A549 (cell line): ENCODE results near the gene PPP1R14B. TPM values are rescaled to one million over a fixed set of nuclear protein-coding genes. Genes with fewer than 3 reads are reported as not detected.

Source experiments
- ATAC-seq, 2 experiments: fragments of 200-7000 bp in 1 of 2; fragments of >200 bp in 1 of 2; cut with Nextera tagmentation in 1 of 2; cut with Tn5 transposase in 1 of 2; 3 replicates each; pipeline versions ENCODE4 v1.8.0 to v1.9.1; 2018 to 2020; ENCODE audit warnings: mild to moderate bottlenecking in 1 of 2, moderate library complexity in 1 of 2
- CTCF ChIA-PET: fragments of 300-600 bp; sonication (Branson Sonifier 250); formaldehyde crosslinking; extraction: SDS; loops from one replicate; lab custom pipeline; 2021; ENCODE audit warnings: antibody characterized with exemption, inconsistent platforms; lab: Yijun Ruan, JAX
- POLR2A ChIA-PET: fragments of 350-600 bp; formaldehyde crosslinking; extraction: SDS; loops from one replicate; lab custom pipeline; 2021; ENCODE audit warnings: antibody characterized with exemption, inconsistent platforms; lab: Yijun Ruan, JAX
- DNase-seq, 2 experiments: peaks; one replicate each; pipeline versions ENCODE4 v3.0.0 to v3.0.0-alpha.2; 2011 to 2016; ENCODE audit warnings: low read depth in 1 of 2, low spot score in 1 of 2
- FAIRE-seq: peaks from 2 replicates; lab custom pipeline; 2011; peaks lifted over from hg19 to GRCh38; lab: Jason Lieb, UNC
- H3K27ac ChIP-seq, 2 experiments: fragments of >200 bp; sonication (Bioruptor Twin); formaldehyde crosslinking; 3 replicates each; pipeline ENCODE4 v1.5.1; 2016 to 2017
- H3K4me1 ChIP-seq: fragments of >200 bp; sonication (Bioruptor Twin); formaldehyde crosslinking; 3 replicates; pipeline ENCODE4 v1.6.1; 2016
- H3K4me2 ChIP-seq: fragments of >200 bp; sonication (Bioruptor Twin); formaldehyde crosslinking; 3 replicates; pipeline ENCODE4 v1.6.1; 2016
- H3K4me3 ChIP-seq: fragments of >200 bp; sonication (Bioruptor Twin); formaldehyde crosslinking; 3 replicates; pipeline ENCODE4 v1.5.1; 2016
- H3K9me3 ChIP-seq: fragments of >200 bp; sonication (Bioruptor Twin); formaldehyde crosslinking; 3 replicates; pipeline ENCODE4 v1.6.1; 2016
- ATOH8 ChIP-seq: fragments of 250-450 bp; sonication (Bioruptor Pico); IDR thresholded peaks from 2 replicates; pipeline ENCODE4 v1.5.0; 2020; ENCODE audit warnings: low read depth, mild to moderate bottlenecking, moderate library complexity
- BHLHE40 ChIP-seq: IDR thresholded peaks from 2 replicates; pipeline ENCODE4 v1.6.1; 2012; ENCODE audit warnings: low read depth, low read length, inconsistent platforms
- CBX2 ChIP-seq: fragments of 200-600 bp; sonication (generic); IDR thresholded peaks from 2 replicates; pipeline ENCODE4 v1.6.1; 2016; ENCODE audit warnings: low read depth, mild to moderate bottlenecking, borderline replicate concordance
- CBX8 ChIP-seq: fragments of 200-600 bp; sonication (generic); IDR thresholded peaks from 2 replicates; pipeline ENCODE4 v1.6.1; 2016
- CEBPB ChIP-seq, 2 experiments: fragments of >200 bp in 1 of 2; sonication (Bioruptor Twin) in 1 of 2; formaldehyde crosslinking in 1 of 2; IDR thresholded peaks; 2 replicates each; pipeline ENCODE4 v1.6.1; 2012 to 2016
- E2F6 ChIP-seq: IDR thresholded peaks from 2 replicates; pipeline ENCODE4 v1.6.1; 2012; ENCODE audit warnings: low read depth, borderline replicate concordance
- EHMT2 ChIP-seq: fragments of 200-600 bp; sonication (generic); IDR thresholded peaks from 2 replicates; pipeline ENCODE4 v1.6.1; 2016; ENCODE audit warnings: antibody characterized with exemption, low read depth, mild to moderate bottlenecking, moderate library complexity
- FOSL2 ChIP-seq, 2 experiments: fragments of 450-650 bp in 1 of 2; fragments of >200 bp in 1 of 2; sonication (Bioruptor Twin) in 1 of 2; formaldehyde crosslinking; IDR thresholded peaks; 2 replicates each; pipeline versions ENCODE4 v1.5.0 to v1.6.1; 2016 to 2020; ENCODE audit warnings: mild to moderate bottlenecking in 1 of 2, moderate library complexity in 1 of 2
- GATA3 ChIP-seq: IDR thresholded peaks from 2 replicates; pipeline ENCODE4 v1.6.1; 2012; ENCODE audit warnings: borderline replicate concordance
- HEYL ChIP-seq: fragments of 250-450 bp; sonication (Bioruptor Pico); IDR thresholded peaks from 2 replicates; pipeline ENCODE4 v1.8.0; 2021; ENCODE audit warnings: mild to moderate bottlenecking, moderate library complexity
- HMGXB4 ChIP-seq: fragments of 250-450 bp; sonication (Bioruptor Pico); IDR thresholded peaks from 2 replicates; pipeline ENCODE4 v1.5.0; 2021; ENCODE audit warnings: mild to moderate bottlenecking, moderate library complexity, borderline replicate concordance
- HOXA7 ChIP-seq: fragments of 250-450 bp; sonication (Bioruptor Pico); IDR thresholded peaks from 2 replicates; pipeline ENCODE4 v1.5.0; 2020; ENCODE audit warnings: mild to moderate bottlenecking, moderate library complexity
- HOXB5 ChIP-seq: fragments of 250-450 bp; sonication (Bioruptor Pico); IDR thresholded peaks from 2 replicates; pipeline ENCODE4 v1.5.0; 2020; ENCODE audit warnings: mild to moderate bottlenecking, moderate library complexity
- JUNB ChIP-seq: fragments of >200 bp; sonication (Bioruptor Twin); formaldehyde crosslinking; IDR thresholded peaks from 2 replicates; pipeline ENCODE4 v1.6.1; 2016
- KDM1A ChIP-seq: fragments of 200-600 bp; sonication (generic); IDR thresholded peaks from 2 replicates; pipeline ENCODE4 v1.6.1; 2016; ENCODE audit warnings: low read depth, mild to moderate bottlenecking
- MAFK ChIP-seq: fragments of 450-650 bp; IDR thresholded peaks from 2 replicates; pipeline ENCODE4 v1.6.1; 2014; ENCODE audit not compliant: partially characterized antibody
- MAZ ChIP-seq: fragments of 150-350 bp; IDR thresholded peaks from 2 replicates; pipeline ENCODE4 v1.6.1; 2014; ENCODE audit warnings: antibody characterized with exemption, low read depth, low read length, borderline replicate concordance
- NFE2L2 ChIP-seq: fragments of 150-350 bp; conservative IDR thresholded peaks from 2 replicates; pipeline ENCODE4 v1.6.1; 2014; ENCODE audit warnings: low read length
- NR3C1 ChIP-seq: fragments of >200 bp; sonication (Bioruptor Twin); formaldehyde crosslinking; IDR thresholded peaks from 3 replicates; pipeline ENCODE4 v1.6.1; 2017
- PBX3 ChIP-seq: IDR thresholded peaks from 2 replicates; pipeline ENCODE4 v1.6.1; 2012
- POLR2A ChIP-seq: IDR thresholded peaks from 2 replicates; pipeline ENCODE4 v1.6.1; 2012; ENCODE audit warnings: mild to moderate bottlenecking, low read length
- ZFP36 ChIP-seq: fragments of 450-650 bp; IDR thresholded peaks from 2 replicates; pipeline ENCODE4 v1.6.1; 2014; ENCODE audit warnings: borderline replicate concordance; ENCODE audit not compliant: partially characterized antibody
- ZNF302 ChIP-seq: fragments of 250-450 bp; sonication (Bioruptor Pico); IDR thresholded peaks from 2 replicates; pipeline ENCODE4 v1.9.0; 2021; ENCODE audit warnings: inconsistent platforms, mild to moderate bottlenecking, moderate library complexity
- ZSCAN20 ChIP-seq: fragments of 250-450 bp; sonication (Bioruptor Pico); IDR thresholded peaks from 2 replicates; pipeline ENCODE4 v1.8.0; 2022; ENCODE audit warnings: mild to moderate bottlenecking, moderate library complexity
- WGBS: methylation state at CpG from one replicate; pipeline ENCODE4 v1.1.6; 2017; ENCODE audit errors: missing lambda C conversion rate; 5-methylcytosine and 5-hydroxymethylcytosine counted together
- polyA plus RNA-seq, 4 experiments: library from polyadenylated mRNA; depleted of rRNA in 3 of 4; stranded (reverse); fragments of >200 nt; fragmentation: RNase III in 1 of 4; extraction: RNeasy Plus Mini Kit Qiagen cat#74134 plus additional on column Dnase treatment in 1 of 4; gene quantifications; 2 replicates in 3 of 4; 3 replicates in 1 of 4; pipeline ENCODE4 v1.2.3, GENCODE V29; 2011 to 2017
- TF ChIP-seq, protein P1 (sequence below): fragments of >200 bp; sonication (Bioruptor Twin); formaldehyde crosslinking; IDR thresholded peaks from 3 replicates; pipeline ENCODE4 v1.5.1; 2016
- TF ChIP-seq, protein P2 (sequence below): fragments of 150-350 bp; IDR thresholded peaks from 2 replicates; pipeline ENCODE4 v1.6.1; 2014; ENCODE audit warnings: low read depth, mild to moderate bottlenecking, low read length
- TF ChIP-seq, protein P3 (sequence below): fragments of 200-600 bp; sonication (generic); IDR thresholded peaks from 2 replicates; pipeline ENCODE4 v1.6.1; 2016; ENCODE audit warnings: antibody characterized with exemption, mild to moderate bottlenecking, moderate library complexity
- TF ChIP-seq, protein P4 (sequence below): IDR thresholded peaks from 2 replicates; pipeline ENCODE4 v1.6.1; 2012

The PPP1R14B gene
- polyA plus RNA-seq, 2 of the 4 experiments (the other 2 are of a cell fraction) = 152 to 154 TPM

GRCh38 chr11:64269540-64270220 is 22.9 kb upstream of the PPP1R14B start:
- WGBS = 3% methylated on average over 29 of the region's 58 CpGs
- DNase-seq (peak; percentile 87 to 100), FAIRE-seq (peak; percentile 59), ATAC-seq (peak; percentile 80 to 91)
- peak overlapping the region; percentile 97 for H3K4me2 ChIP-seq
- ChIA-PET POLR2A (interaction anchor here (0.6 to 5.9 kb wide), 13 partner anchors 10 to 84 kb away, joined by 3 to 53 read pairs (median 5); partner anchors contain the start of genes BAD, ESRRA, FKBP2 and GPR137), CTCF (interaction anchor here (0.6 to 16.0 kb wide), 12 partner anchors 11 to 707 kb away, joined by 3 to 220 read pairs (median 4); partner anchors contain the start of genes BAD, CATSPERZ, ESRRA and PLCB3)
- H3K4me1 ChIP-seq = peaks cover 32% of the 10 kb centered on the region
- H3K4me3 ChIP-seq = peak overlapping the region; percentile 72
- H3K27ac ChIP-seq = peak overlapping the region; percentile 94 to 97
- no peaks in the 10 kb centered on the region for H3K9me3 ChIP-seq
- TF ChIP-seq ZSCAN20 (CRISPR knock-in tag) (no peak), E2F6 (peak; percentile 61; the same call in 1 of the 2 replicates), ATOH8 (CRISPR knock-in tag) (no peak), ZFP36 (no peak), FOSL2 (IDR thresholded peaks at IDR 0.05) (no peak), FOSL2 (CRISPR knock-in tag; IDR thresholded peaks at IDR 0.05) (peak; percentile 41; the same call in 1 of the 2 replicates), KDM1A (no peak), HEYL (CRISPR knock-in tag) (no peak), ZNF302 (CRISPR knock-in tag) (no peak), BHLHE40 (no peak), CEBPB (IDR thresholded peaks at IDR 0.05) (peak; percentile 75 to 87; a peak in 3 of 4 replicates), EHMT2 (no peak), PBX3 (peak; percentile 19), NR3C1 (no peak), JUNB (no peak), MAZ (peak; percentile 32; the same call in 1 of the 2 replicates), CBX2 (no peak), CBX8 (no peak), MAFK (no peak), GATA3 (no peak; the same call in 1 of the 2 replicates), POLR2A (peak; percentile 32), NFE2L2 (no peak), HMGXB4 (CRISPR knock-in tag) (no peak), HOXB5 (no peak), HOXA7 (no peak; the same call in 1 of the 2 replicates)
- TF ChIP-seq, protein P1, sequence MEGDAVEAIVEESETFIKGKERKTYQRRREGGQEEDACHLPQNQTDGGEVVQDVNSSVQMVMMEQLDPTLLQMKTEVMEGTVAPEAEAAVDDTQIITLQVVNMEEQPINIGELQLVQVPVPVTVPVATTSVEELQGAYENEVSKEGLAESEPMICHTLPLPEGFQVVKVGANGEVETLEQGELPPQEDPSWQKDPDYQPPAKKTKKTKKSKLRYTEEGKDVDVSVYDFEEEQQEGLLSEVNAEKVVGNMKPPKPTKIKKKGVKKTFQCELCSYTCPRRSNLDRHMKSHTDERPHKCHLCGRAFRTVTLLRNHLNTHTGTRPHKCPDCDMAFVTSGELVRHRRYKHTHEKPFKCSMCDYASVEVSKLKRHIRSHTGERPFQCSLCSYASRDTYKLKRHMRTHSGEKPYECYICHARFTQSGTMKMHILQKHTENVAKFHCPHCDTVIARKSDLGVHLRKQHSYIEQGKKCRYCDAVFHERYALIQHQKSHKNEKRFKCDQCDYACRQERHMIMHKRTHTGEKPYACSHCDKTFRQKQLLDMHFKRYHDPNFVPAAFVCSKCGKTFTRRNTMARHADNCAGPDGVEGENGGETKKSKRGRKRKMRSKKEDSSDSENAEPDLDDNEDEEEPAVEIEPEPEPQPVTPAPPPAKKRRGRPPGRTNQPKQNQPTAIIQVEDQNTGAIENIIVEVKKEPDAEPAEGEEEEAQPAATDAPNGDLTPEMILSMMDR = peak; percentile 12; the same call in 1 of the 3 replicates
- TF ChIP-seq, protein P2, sequence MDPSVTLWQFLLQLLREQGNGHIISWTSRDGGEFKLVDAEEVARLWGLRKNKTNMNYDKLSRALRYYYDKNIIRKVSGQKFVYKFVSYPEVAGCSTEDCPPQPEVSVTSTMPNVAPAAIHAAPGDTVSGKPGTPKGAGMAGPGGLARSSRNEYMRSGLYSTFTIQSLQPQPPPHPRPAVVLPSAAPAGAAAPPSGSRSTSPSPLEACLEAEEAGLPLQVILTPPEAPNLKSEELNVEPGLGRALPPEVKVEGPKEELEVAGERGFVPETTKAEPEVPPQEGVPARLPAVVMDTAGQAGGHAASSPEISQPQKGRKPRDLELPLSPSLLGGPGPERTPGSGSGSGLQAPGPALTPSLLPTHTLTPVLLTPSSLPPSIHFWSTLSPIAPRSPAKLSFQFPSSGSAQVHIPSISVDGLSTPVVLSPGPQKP = no peak
- TF ChIP-seq, protein P3, sequence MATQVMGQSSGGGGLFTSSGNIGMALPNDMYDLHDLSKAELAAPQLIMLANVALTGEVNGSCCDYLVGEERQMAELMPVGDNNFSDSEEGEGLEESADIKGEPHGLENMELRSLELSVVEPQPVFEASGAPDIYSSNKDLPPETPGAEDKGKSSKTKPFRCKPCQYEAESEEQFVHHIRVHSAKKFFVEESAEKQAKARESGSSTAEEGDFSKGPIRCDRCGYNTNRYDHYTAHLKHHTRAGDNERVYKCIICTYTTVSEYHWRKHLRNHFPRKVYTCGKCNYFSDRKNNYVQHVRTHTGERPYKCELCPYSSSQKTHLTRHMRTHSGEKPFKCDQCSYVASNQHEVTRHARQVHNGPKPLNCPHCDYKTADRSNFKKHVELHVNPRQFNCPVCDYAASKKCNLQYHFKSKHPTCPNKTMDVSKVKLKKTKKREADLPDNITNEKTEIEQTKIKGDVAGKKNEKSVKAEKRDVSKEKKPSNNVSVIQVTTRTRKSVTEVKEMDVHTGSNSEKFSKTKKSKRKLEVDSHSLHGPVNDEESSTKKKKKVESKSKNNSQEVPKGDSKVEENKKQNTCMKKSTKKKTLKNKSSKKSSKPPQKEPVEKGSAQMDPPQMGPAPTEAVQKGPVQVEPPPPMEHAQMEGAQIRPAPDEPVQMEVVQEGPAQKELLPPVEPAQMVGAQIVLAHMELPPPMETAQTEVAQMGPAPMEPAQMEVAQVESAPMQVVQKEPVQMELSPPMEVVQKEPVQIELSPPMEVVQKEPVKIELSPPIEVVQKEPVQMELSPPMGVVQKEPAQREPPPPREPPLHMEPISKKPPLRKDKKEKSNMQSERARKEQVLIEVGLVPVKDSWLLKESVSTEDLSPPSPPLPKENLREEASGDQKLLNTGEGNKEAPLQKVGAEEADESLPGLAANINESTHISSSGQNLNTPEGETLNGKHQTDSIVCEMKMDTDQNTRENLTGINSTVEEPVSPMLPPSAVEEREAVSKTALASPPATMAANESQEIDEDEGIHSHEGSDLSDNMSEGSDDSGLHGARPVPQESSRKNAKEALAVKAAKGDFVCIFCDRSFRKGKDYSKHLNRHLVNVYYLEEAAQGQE = no peak
- TF ChIP-seq, protein P4, sequence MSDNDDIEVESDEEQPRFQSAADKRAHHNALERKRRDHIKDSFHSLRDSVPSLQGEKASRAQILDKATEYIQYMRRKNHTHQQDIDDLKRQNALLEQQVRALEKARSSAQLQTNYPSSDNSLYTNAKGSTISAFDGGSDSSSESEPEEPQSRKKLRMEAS = peak; percentile 84
